GM23248 (cell line): ENCODE results near the gene AKR1A1.

Experiments
- EZH2 ChIP-seq: fragments of 200-600 bp; sonication (generic); IDR thresholded peaks from 2 replicates; pipeline ENCODE4 v1.6.1; 2018; ENCODE audit warnings: antibody characterized with exemption, mild to moderate bottlenecking; ENCODE audit not compliant: insufficient read depth, poor library complexity, severe bottlenecking
- EZH2phosphoT487 ChIP-seq: fragments of 200-600 bp; sonication (generic); IDR thresholded peaks from 2 replicates; pipeline ENCODE4 v1.6.1; 2018; ENCODE audit warnings: antibody characterized with exemption, moderate library complexity, mild to moderate bottlenecking, low read depth; ENCODE audit not compliant: insufficient read depth

GRCh38 chr1:45569571-45569961 lies 18.9 kb downstream of the AKR1A1 start:
- TF ChIP-seq EZH2: no peak
- no peak for TF ChIP-seq EZH2phosphoT487
